HG03025 (cell line): ENCODE measurements around the gene KLHL11.
"Not testable (repeated sequence)": the region's sequence is repeated elsewhere in the genome, so short reads cannot be mapped to it uniquely, and the experiment has no call there.

Experiments
- ATAC-seq: cut with Tn5 transposase; IDR thresholded peaks from one replicate; pipeline ENCODE4 v1.9.1; 2021; ENCODE audit warnings: mild to moderate bottlenecking, moderate library complexity; ENCODE audit not compliant: unreplicated experiment, low FRiP score

Gene KLHL11

DNA sequence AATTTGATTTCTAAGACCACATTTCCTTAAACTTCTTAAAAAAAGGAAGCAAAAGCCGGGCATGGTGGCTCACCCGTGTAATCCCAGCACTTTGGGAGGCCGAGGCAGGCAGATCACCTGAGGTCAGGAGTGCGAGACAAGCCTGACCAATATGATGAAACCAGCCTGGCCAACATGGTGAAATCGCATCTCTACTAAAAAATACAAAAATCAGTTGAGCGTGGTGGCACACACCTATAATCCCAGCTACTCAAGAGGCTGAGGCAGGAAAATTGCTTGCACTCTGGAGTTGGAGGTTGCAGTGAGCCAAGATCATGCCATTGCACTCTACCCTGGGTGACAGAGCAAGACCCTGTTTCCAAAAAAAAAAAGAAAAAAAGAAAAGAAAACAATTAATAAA lies 24.4 kb downstream of the KLHL11 start:
- ATAC-seq: not testable (repeated sequence)

DNA sequence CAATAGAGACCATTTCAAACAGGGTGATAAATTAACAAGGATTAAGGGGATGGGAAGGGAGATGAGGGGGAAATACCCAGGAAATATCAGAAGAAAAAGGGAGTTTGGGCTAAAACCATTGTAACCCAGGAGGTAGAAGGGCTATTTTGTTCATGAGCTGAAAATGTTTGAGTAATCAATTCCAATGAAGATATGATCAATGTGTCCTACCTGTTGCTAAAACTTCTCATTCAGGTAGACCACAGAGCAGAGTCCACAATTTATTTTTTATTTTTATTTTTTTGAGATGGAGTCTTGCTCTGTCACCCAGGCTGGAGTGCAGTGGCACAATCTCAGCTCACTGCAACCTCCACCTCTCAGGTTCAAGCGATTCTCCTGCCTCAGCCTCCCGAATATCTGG lies 25.8 kb downstream of the KLHL11 start:
- not testable (repeated sequence) for ATAC-seq

- no peak for ATAC-seq
Measured at GRCh38 chr17:41837761-41838538, 27.3 kb downstream of the KLHL11 start, which contains the start of gene KLHL10. KLHL10 (plus strand) TSS chr17:41837825; CDS start chr17:41837933, 108 bp downstream.

DNA sequence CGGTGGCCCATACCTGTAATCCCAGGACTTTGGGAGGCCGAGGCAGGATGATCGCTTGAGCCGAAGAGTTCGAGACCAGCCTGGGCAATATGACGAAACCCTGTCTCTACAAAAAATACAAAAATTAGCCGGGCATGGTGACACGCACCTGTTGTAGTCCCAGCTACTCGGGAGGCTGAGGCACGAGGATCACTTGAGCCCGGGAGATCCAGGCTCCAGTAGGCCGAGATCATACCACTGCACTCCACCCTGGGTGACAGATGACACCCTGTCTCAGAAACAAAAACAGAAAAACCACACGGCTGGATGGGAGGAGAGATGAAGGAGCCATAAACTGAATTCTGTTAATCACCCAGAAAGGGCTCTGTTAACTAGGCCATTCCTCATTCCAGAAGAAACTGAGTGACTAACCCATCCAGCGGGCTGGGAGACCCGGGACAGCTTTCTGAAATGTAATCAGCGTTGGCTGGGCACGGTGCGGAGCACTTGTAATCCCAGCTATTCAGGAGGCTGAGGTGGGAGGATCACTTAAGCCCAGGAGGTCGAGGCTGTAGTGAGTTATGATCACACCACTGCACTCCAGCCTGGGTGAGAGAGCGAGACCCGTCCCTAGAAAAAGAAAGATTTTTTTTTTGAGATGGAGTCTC lies 28.6 kb downstream of the KLHL11 start:
- no peak for ATAC-seq

DNA sequence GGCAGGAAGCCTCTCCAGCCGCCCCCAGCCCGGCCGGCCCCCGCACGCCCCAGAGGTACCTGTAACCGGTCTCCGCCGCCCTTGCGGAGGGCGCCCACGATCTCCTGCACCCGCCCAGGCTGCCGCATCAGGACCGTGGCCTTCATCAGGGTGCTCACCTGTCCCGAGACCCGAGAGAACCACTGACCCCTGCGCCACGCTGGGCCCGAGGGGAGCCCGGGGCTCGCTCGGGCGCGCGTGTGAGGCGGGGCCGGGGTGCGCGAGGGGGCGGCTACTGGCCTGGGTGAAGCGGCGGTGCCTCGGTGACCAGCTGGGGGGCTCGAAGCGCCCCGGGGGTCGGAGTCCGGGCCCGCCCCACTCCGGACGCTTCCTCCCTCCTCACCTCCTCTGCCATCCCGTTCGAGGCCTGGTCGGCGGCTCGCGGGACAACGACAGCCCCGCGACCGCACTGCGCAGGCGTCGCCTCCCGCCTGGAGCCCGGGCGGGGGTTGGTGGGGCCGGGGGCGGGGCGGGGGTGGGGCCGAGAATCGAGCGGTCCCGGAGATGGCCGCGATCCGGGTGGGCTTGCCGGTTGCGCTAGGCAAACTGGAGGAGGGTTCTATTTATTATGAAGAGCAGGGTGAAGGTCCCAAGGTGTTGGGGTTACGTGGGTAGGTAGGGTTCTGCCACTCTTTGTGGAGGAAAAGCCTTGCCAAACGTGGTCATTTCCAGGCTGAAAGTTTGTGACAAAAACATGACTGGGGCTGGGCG lies 29.2 kb downstream of the KLHL11 start, which contains the start of gene NT5C3B:
Gene NT5C3B, minus strand, starts transcription at position 433 of the 750 bp plus-strand sequence. Its CDS starts 39 bp downstream, at position 394.
- no peak for ATAC-seq

- ATAC-seq: no peak
Measured at GRCh38 chr17:41835214-41835799, 29.9 kb downstream of the KLHL11 start.

- ATAC-seq: not testable (repeated sequence)
Measured at GRCh38 chr17:41829961-41830360, 35.3 kb downstream of the KLHL11 start.

- ATAC-seq: no peak
Measured at GRCh38 chr17:41825175-41825845, 39.9 kb downstream of the KLHL11 start.

DNA sequence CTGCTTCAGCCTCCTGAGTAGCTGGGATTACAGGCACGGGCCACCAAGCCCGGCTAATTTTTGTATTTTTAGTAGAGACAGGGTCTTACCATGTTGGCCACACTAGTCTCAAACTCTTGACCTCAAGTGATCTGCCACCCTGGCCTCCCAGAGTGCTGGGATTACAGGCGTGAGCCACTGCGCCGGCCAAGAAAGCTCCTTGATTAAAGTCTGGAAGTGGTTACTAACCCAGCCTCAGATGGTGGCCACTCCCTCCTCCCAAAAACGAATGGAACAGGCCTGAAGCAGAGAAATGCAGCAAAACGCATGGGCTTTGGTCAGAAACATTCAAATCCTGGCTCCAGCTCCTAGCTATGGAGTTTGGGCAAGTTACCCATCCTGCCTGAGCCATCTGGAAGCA lies 41.1 kb downstream of the KLHL11 start:
- no peak for ATAC-seq

DNA sequence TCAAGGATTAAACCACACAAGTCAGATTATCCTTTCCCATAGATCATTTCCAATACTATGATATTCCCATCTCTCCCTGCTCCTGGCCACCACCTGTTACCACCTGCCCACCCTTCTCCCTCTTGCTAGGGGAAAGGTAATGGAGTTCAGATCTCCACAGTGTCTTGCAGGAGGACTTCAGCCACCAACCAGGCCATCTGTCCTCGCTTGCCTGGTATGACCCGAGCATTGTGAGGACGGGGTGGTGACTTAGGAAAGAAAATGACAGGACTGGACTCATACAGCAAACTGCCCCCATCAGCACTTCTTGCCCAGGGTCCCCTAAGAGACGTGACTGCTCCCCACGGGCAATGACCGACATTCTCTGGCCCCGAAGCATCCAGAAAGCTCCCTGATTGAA lies 41.6 kb downstream of the KLHL11 start:
- no peak for ATAC-seq

GRCh38 chr17:41823141-41823524 lies 42.1 kb downstream of the KLHL11 start:
- ATAC-seq: no peak

DNA sequence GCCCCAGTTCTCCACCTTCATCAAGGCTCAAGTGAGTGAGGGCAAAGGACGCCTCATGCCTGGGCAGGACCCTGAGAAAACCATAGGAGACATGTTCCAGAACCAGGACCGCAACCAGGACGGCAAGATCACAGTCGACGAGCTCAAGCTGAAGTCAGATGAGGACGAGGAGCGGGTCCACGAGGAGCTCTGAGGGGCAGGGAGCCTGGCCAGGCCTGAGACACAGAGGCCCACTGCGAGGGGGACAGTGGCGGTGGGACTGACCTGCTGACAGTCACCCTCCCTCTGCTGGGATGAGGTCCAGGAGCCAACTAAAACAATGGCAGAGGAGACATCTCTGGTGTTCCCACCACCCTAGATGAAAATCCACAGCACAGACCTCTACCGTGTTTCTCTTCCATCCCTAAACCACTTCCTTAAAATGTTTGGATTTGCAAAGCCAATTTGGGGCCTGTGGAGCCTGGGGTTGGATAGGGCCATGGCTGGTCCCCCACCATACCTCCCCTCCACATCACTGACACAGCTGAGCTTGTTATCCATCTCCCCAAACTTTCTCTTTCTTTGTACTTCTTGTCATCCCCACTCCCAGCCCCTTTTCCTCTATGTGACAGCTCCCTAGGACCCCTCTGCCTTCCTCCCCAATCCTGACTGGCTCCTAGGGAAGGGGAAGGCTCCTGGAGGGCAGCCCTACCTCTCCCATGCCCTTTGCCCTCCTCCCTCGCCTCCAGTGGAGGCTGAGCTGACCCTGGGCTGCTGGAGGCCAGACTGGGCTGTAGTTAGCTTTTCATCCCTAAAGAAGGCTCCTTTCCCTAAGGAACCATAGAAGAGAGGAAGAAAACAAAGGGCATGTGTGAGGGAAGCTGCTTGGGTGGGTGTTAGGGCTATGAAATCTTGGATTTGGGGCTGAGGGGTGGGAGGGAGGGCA lies 42.7 kb downstream of the KLHL11 start:
- no peak for ATAC-seq

- ATAC-seq: no peak
Measured at GRCh38 chr17:41821776-41822175, 43.4 kb downstream of the KLHL11 start.

DNA sequence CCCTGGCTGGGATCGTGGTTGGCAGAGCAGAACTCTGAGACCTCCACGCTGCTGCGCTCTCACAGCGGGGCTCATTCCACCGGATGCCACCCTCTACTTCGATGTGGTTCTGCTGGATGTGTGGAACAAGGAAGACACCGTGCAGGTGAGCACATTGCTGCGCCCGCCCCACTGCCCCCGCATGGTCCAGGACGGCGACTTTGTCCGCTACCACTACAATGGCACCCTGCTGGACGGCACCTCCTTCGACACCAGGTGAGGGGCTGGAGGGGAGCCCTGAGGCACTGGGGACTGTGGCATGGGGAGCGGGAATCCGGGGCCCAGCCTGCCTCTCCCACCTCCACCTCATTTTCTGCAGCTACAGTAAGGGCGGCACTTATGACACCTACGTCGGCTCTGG lies 47.2 kb downstream of the KLHL11 start:
- no peak for ATAC-seq

DNA sequence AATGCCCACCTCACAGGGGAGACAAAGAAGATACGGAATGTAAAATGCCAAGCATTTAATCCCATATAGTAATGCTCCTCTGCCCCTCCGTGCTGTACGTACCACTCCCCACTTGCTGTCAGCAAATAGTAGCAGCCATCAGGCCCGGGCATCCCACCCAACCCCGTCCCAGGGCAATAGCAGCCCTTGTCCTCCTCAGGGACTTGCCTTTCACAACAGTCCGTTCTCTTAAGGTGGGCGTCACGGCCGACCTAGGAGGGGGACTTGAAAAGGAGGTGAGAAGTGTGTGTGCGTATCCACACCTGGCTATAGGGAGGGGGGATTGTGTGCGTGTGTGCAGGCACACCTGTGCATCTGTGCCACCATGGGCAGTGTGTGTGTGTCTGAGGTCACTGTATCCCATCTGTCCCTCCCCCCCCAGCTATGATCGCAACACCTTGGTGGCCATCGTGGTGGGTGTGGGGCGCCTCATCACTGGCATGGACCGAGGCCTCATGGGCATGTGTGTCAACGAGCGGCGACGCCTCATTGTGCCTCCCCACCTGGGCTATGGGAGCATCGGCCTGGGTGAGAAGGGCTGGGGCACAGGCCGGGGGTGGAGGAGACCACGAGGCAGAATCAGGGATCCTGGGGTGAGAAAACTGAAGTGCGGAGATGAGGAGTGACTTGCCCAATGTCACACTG lies 48.4 kb downstream of the KLHL11 start:
- ATAC-seq: no peak

GRCh38 chr17:41814195-41814594 lies 51.0 kb downstream of the KLHL11 start:
- ATAC-seq: no peak

- ATAC-seq: no peak
Measured at GRCh38 chr17:41813699-41814124, 51.5 kb downstream of the KLHL11 start.

- no peak for ATAC-seq
Measured at GRCh38 chr17:41813152-41813680, 52.0 kb downstream of the KLHL11 start.
